Smooth muscle cell (in vitro differentiated cells): ENCODE measurements around the gene PIGR. TPM values are rescaled to one million over a fixed set of nuclear protein-coding genes. Genes with fewer than 3 reads are reported as not detected.

Experiments
- DNase-seq: peaks from one replicate; lab custom pipeline; 2025; ENCODE audit not compliant: unreplicated experiment; lab: John Stamatoyannopoulos, UW
- H2AFZ ChIP-seq: fragments of 200-600 bp; sonication (generic); 2 replicates; pipeline ENCODE4 v1.6.0; 2016; ENCODE audit warnings: antibody characterized with exemption, low read depth, mild to moderate bottlenecking
- H3F3A ChIP-seq: fragments of 200-600 bp; sonication (generic); 2 replicates; pipeline ENCODE4 v1.6.0; 2017; ENCODE audit warnings: antibody characterized with exemption, low read depth
- H3K27ac ChIP-seq: fragments of 200-600 bp; sonication (generic); 2 replicates; pipeline ENCODE4 v1.5.1; 2016; ENCODE audit warnings: low read depth, mild to moderate bottlenecking
- H3K27me3 ChIP-seq: fragments of 200-600 bp; sonication (generic); 2 replicates; pipeline ENCODE4 v1.6.1; 2016; ENCODE audit warnings: low read depth, mild to moderate bottlenecking
- H3K36me3 ChIP-seq: fragments of 200-600 bp; sonication (generic); 2 replicates; pipeline ENCODE4 v1.5.1; 2016; ENCODE audit warnings: low read depth
- H3K4me1 ChIP-seq: fragments of 200-600 bp; sonication (generic); 2 replicates; pipeline ENCODE4 v1.5.1; 2016; ENCODE audit warnings: low read depth
- H3K4me2 ChIP-seq: fragments of 200-600 bp; sonication (generic); 2 replicates; pipeline ENCODE4 v1.6.0; 2016; ENCODE audit warnings: mild to moderate bottlenecking
- H3K4me3 ChIP-seq: fragments of 200-600 bp; sonication (generic); 2 replicates; pipeline ENCODE4 v1.5.1; 2016; ENCODE audit warnings: mild to moderate bottlenecking
- H3K79me2 ChIP-seq: fragments of 200-600 bp; sonication (generic); 2 replicates; pipeline ENCODE4 v1.6.0; 2016; ENCODE audit warnings: low read depth, mild to moderate bottlenecking
- H3K9ac ChIP-seq: fragments of 200-600 bp; sonication (generic); 2 replicates; pipeline ENCODE4 v1.6.0; 2016; ENCODE audit warnings: low read depth
- H3K9me3 ChIP-seq: fragments of 200-600 bp; sonication (generic); replicated peaks from 2 replicates; pipeline ENCODE4 v1.5.1; 2016; ENCODE audit warnings: low read depth
- H4K20me1 ChIP-seq: fragments of 200-600 bp; sonication (generic); 2 replicates; pipeline ENCODE4 v1.6.0; 2016; ENCODE audit warnings: low read depth
- CTCF ChIP-seq: fragments of 200-600 bp; sonication (generic); IDR thresholded peaks from 2 replicates; pipeline ENCODE4 v1.5.1; 2017; ENCODE audit warnings: borderline replicate concordance, mild to moderate bottlenecking, antibody characterized with exemption; ENCODE audit not compliant: insufficient read depth, poor library complexity, severe bottlenecking
- WGBS: methylation state at CpG from one replicate; pipeline ENCODE4 v1.1.7; 2016; ENCODE audit warnings: low lambda C conversion rate; 5-methylcytosine and 5-hydroxymethylcytosine counted together
- polyA plus RNA-seq: library from polyadenylated mRNA; unstranded; fragments of >200 nt; fragmentation: Nextera tagmentation; extraction: Ambion mirVana; gene quantifications from 2 replicates; pipeline ENCODE4 v1.2.1, GENCODE V29; 2016
- total RNA-seq: library from RNA; depleted of rRNA; stranded (reverse); fragments of >200 nt; gene quantifications from 2 replicates; pipeline ENCODE4 v1.2.3, GENCODE V29; 2014

PIGR gene
- total and polyA plus RNA-seq, 2 experiments from 2014 or later: not detected

DNA sequence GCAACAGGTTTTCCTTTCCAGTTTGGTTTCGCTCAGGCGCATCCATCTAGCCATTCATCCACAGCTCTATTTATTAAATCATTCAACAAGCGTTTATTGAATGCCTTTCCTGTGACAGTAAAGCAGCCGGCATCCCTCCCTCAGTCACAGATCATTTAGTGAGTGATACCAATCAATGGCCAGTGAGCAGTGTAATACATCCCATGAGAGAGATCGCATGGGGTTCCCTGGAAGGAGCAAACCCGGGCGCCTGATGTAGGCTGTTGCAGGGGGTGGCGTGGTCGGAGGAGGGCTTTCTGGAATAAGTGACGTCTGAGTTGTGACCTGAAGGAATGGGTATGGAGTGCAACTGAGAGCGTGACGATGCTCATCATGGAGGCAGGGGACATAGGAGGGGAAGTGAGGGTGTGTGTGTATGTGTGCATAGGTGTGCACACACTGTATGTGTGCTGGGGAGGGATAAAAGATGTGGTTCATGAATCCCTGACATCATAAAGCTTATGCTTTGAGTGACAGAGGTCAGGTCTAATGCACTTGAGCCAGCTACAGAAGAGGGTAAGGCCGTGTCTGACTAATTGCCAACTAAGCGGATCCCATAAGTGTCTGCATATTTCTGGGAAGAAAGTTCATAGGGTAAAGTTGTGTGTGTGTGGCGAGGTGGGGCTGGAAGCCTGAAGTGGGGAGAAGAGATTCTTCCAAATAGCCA lies 31.1 kb downstream of the PIGR start:
- Histone ChIP-seq H3K79me2 (no peaks in the 10 kb centered on the region), H3K27ac (no peak overlapping the region), H4K20me1 (no peaks in the 10 kb centered on the region), H3K4me3 (no peak overlapping the region), H3K36me3 (no peaks in the 10 kb centered on the region), H3K9me3 (no peaks in the 10 kb centered on the region), H3F3A (no peaks in the 10 kb centered on the region), H2AFZ (no peak overlapping the region), H3K9ac (no peak overlapping the region), H3K4me2 (no peak overlapping the region), H3K27me3 (peaks cover 55% of the 10 kb centered on the region), H3K4me1 (no peaks in the 10 kb centered on the region)
- no peak for TF ChIP-seq CTCF
- 85% methylated on average over 15 of the region's 15 CpGs for WGBS
- no peak for DNase-seq

GRCh38 chr1:206913766-206914537 lies 32.3 kb downstream of the PIGR start:
- Histone ChIP-seq H3K27ac (no peak overlapping the region), H4K20me1 (no peaks in the 10 kb centered on the region), H3K4me2 (no peak overlapping the region), H3K4me3 (no peak overlapping the region), H3K9me3 (no peaks in the 10 kb centered on the region), H3K79me2 (no peaks in the 10 kb centered on the region), H2AFZ (no peak overlapping the region), H3K9ac (no peak overlapping the region), H3K36me3 (no peaks in the 10 kb centered on the region), H3K4me1 (no peaks in the 10 kb centered on the region), H3F3A (no peaks in the 10 kb centered on the region), H3K27me3 (peaks cover 67% of the 10 kb centered on the region)
- 87% methylated on average over 12 of the region's 12 CpGs for WGBS
- no peak for TF ChIP-seq CTCF
- DNase-seq: no peak

DNA sequence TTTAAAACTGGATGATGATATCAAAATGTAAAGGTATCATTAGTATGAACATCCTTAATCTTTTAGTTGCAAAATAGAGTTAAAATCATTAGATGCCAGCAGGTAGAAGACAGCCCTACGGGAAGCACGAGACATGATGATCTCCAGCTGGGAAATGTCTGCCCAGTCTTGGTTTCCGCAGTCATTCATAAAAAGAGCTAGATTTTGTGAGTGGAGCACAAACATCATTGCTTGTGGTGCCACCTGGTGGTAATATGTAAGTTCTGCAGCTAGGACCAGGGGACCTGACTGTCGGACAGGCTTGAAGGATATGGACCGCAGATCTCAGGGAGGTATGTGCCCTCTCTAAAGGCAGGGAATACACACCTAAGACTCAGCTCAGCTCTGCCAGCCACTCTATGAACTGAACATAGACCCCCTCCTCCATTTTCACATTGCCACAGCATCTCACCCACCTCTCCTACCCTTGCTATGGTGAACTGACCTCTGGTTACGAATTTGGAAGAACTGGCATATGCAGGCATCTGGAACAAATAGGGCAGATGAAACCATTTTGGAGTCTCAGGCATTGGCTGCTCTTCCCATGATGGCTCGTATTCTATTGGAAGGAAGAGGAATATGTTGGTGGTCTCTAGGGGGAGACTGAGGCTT lies 33.7 kb downstream of the PIGR start:
- Histone ChIP-seq H3K4me3 (no peak overlapping the region), H3K4me2 (no peak overlapping the region), H3K36me3 (no peaks in the 10 kb centered on the region), H3K9ac (no peak overlapping the region), H3K27ac (no peak overlapping the region), H3K4me1 (no peaks in the 10 kb centered on the region), H4K20me1 (no peaks in the 10 kb centered on the region), H3F3A (no peaks in the 10 kb centered on the region), H2AFZ (no peak overlapping the region), H3K9me3 (no peaks in the 10 kb centered on the region), H3K79me2 (no peaks in the 10 kb centered on the region), H3K27me3 (peaks cover 70% of the 10 kb centered on the region)
- 30% methylated on average over 7 of the region's 7 CpGs for WGBS
- peak; percentile 12 for DNase-seq
- TF ChIP-seq CTCF: peak; percentile 81
